ENCODE measurements around the gene HELT. TPM values are rescaled to one million over a fixed set of nuclear protein-coding genes. Genes with fewer than 3 reads are reported as not detected.
"Not testable (repeated sequence)": the region's sequence is repeated elsewhere in the genome, so short reads cannot be mapped to it uniquely, and the experiment has no call there.

The HELT gene, protein sequence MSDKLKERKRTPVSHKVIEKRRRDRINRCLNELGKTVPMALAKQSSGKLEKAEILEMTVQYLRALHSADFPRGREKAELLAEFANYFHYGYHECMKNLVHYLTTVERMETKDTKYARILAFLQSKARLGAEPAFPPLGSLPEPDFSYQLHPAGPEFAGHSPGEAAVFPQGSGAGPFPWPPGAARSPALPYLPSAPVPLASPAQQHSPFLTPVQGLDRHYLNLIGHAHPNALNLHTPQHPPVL
- polyA plus RNA-seq (ENCODE audit: insufficient read length), result not detected
- long read RNA-seq, donor 1, result 0 reads
- long read RNA-seq, donor 2, result 0 reads
- long read RNA-seq, donor 3, result 0 reads
- long read RNA-seq, donor 4, result 0 reads
- long read RNA-seq, donor 5, result 0 reads
- long read RNA-seq, donor 6, result 0 reads
- long read RNA-seq, donor 7, result 0 reads
- long read RNA-seq, donor 8, result 0 reads

DNA sequence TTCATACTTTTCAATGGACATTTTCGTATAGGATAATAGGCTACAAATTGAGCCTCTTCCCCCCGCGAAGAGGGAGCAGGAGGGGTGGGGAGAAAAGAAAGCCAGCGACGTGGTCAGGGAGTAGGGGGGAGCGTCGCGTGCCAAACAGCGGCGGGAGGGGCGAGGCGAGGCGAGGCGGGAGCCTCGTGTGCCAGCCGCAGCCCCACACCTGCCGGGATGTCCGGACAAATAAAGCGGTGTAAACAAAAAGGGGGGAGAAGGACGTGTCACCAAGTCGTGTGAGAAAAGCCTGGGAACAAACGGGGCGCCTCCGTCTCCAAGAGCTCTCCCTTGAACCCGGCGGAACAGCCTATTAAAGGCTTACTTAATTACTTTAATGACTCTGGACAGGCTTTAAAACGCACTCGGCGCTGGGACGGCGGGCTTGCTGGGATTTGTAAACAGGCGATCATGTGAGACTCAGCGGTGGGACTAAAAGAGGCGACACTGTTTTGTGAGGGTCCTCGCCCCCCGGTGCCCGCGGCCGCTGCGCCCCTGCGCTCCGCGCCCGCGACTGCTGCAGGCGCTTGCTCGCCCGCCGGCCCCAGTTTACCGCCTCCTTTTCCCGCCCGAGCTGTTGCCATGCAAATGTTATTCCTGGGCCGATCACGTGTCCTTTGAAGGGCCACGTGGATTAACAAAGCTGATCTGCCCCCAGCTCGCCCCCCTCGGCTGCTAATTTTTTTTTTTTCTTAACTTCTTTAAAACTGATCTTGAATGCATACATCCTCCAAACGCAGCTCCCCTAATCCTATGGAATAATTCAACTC is at the start of gene HELT:
HELT (plus strand) TSS at position 527 of the 809 bp plus-strand sequence. CDS start 439 bp downstream, outside the sequence.
- DNase-seq, result no peak

- no peak for DNase-seq
Measured at GRCh38 chr4:184968784-184969201, 49.5 kb upstream of the HELT start.

GRCh38 chr4:184969610-184970009 is 48.7 kb upstream of the HELT start:
- no peak for DNase-seq

- DNase-seq, result no peak
Measured at GRCh38 chr4:184972991-184973390, 45.3 kb upstream of the HELT start.

GRCh38 chr4:184976348-184976747 is 41.9 kb upstream of the HELT start:
- DNase-seq, result not testable (repeated sequence)

DNA sequence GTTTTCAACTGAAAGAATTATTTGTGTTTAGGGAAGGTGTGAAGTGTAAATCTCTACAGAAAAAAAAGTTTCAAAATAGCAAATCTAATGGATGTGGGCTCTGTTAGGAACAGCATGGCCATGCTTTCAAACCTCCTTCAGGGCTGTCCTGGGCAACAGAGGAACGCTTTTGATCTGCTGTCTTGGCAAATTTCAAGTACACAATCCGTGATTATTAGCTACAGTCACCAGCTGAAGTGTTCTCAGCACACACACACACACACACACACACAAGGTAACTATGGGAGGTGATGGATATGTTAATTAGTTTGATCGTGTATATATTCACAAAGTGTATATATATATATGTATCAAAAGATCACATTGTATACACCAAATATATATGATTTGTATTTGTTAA is 40.5 kb upstream of the HELT start:
- DNase-seq, result no peak

GRCh38 chr4:184978211-184978610 is 40.1 kb upstream of the HELT start:
- DNase-seq, result no peak

DNA sequence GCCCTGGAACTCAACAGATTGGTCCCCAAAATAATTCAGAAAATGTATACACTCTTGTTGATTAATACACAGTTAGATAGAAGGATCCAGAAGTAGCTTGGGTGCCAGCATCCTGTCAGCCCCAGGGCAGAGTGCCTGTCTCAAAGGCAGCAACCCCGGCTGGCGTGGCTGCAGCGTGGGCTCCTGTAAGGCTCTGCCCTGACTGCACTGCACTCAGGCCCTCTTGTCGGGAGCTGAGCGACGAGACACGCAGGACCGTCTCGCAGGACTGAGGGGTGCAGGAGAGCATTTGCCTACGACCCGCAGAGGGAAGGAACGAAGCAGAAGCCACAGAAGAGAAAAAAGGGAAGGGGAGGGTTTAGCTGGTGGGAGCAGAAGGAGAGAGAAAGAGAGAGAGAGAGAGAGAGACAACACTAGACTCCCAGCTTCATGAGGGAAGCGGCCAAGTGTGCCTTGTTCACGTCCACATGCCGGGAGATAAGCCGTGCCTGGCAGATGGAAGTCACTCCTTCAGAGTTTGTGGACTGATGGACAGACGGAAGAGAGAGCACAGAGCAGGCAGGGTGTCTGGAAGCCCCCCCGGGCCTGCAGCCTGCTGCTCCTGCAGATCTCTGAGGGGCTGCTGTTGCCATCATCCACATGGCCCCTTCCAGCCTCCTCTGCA is 38.7 kb upstream of the HELT start:
- DNase-seq, result no peak

DNA sequence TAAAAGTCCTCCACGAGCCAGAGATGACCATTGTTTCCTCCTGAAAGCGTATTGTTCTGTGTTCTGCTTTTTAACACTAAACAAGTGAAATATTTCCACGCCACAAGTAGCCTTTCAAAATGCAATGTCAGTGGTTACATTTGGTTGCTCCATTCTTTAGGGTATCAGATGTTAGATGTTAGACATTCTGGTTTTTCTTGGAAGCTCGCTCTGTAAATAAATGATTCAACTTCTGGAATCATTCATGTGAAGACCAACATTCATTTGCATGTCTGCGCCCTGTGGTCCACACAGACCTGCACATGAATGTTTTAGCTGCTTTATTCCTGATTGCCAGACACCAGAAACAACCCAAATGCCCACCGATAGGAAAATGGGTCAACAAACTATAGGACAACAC is 38.0 kb upstream of the HELT start:
- DNase-seq, result no peak

DNA sequence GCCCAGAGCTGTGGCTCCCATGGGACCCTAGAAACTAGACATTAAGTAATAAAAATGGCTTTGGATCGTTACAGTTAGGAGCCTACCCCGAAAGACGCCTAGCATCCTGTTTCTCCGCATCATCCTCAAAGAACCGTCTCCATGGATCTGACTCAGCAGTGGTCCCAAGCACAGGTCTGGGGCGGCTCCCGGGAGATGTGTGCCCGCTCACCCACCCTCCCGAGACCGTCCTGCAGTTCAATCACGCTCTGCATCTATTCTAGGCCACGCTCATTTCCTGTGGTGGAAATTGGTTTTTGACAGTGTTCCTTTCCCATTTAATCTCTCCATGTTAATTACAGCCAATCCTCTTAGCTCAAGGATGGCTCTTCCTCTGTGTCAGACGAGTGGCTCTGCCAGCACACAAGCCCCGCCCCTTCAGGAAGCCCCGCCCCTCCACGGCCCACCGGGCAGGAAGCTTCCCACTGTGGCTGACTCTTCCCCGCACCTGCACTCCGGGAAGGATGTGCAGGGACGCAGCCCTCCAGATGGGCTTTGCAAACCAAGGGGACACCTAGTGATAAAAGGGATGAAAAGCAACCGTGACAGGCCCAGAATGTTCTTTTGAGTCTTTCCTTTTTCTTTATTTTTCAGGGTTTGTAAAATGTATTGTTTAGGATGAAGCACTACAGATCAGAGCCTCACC is 34.5 kb upstream of the HELT start:
- DNase-seq, result peak; percentile 47

DNA sequence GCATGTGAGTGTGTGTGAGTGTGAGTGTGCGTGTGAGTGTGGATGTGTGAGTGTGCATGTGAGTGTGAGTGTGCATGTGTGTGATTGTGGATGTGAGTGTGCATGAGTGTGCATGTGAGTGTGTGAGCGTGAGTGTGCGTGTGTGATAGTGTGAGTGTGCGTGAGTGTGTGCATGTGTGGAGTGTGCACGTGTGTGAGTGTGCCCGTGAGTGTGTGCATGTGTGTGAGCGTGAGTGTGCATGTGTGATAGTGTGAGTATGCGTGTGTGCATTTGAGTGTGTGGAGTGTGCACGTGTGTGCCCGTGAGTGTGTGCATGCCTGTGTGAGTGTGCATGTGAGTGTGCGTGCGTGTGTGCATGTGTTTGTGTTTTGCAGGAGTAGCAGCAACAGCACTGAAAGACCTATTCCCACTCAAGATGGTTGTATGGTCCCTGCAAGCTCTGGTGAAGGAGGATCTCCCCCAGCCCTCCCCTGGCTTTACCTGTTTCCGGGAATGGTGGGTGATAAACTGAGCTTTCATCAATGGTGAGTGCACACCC is 30.7 kb upstream of the HELT start:
- DNase-seq, result no peak

DNA sequence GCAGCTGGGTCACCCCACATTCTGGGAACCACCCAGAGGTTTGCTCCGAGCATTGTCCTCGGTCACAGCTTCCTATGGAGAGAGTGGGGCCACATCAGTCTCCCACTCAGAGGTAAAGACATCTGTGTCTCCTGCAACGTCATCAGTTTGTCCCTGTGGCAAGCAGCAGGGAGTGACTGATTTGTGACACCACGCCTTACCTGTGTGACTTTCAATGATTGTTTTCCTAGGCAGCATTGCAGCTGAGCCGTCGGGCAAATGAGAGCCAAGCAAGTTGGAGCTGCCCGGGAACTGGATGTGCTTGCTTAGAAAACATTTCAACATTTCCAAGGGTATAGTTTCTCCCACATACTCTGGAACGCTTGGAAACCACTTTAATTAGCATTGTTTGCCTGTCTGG is 29.7 kb upstream of the HELT start:
- no peak for DNase-seq

DNA sequence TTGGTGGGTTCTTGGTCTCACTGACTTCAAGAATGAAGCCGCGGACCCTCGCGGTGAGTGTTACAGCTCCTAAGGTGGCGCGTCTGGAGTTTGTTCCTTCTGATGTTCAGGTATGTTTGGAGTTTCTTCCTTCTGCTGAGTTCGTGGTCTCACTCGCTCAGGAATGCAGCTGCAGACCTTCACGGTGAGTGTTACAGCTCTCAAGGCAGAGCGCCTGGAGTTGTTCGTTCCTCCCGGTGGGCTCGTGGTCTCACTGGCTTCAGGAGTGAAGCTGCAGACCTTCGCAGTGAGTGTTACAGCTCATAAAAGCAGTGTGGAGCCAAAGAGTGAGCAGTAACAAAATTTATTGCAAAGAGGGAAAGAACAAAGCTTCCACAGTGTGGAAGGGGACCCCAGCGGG is 29.0 kb upstream of the HELT start:
- not testable (repeated sequence) for DNase-seq

DNA sequence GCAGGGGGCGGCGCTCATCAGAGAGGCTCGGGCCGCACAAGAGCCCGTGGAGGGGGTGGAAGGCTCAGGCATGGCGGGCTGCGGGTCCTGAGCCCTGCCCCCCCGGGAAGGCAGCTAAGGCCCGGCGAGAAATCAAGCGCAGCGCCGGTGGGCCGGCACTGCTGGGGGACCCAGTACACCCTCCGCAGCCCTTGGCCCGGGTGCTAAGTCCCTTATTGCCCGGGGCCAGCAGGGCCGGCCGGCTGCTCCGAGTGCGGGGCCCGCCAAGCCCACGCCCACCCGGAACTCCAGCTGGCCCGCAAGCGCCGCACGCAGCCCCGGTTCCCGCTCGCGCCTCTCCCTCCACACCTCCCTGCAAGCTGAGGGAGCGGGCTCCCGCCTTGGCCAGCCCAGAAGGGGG is 28.2 kb upstream of the HELT start:
- not testable (repeated sequence) for DNase-seq

GRCh38 chr4:184991860-184992259 is 26.4 kb upstream of the HELT start:
- no peak for DNase-seq

DNA sequence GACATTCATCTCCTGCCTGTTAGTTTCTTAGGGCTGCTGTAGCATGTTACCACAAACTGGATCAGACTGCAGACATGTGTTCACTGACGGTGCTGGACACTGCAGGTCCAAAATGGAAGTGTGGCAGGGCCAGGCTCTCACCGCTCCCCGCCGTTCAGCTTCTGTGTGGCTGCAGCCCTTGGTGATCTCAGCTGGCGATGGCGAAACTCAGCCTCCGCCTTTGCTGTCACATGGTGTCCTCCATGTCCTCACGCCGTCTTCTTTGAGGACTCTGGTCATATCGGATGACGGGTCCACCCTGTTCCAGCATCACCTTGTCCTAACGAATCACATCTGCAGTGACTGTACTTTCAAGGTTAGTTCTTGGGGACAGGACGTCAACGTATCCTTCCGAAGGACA is 25.9 kb upstream of the HELT start:
- DNase-seq, result no peak

DNA sequence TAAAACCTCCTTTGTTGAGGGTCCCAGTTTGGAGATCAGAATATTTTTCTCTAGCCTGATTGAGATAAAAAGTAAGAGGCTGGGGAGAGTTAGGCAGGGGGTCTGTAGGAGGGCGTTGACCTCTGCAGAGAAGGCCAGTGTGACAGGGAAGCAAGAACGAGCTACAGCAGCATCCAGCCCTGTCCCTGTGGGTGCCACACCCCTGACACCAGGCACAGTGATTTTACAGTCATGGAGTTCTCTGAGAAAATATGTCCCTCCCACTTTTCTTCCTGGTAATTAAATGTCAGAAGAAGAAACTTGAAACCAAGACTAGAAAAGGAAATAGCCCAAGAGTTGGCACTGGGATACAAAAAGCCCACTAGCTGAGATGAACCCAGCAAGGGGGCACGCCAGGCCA is 25.0 kb upstream of the HELT start:
- DNase-seq, result no peak

DNA sequence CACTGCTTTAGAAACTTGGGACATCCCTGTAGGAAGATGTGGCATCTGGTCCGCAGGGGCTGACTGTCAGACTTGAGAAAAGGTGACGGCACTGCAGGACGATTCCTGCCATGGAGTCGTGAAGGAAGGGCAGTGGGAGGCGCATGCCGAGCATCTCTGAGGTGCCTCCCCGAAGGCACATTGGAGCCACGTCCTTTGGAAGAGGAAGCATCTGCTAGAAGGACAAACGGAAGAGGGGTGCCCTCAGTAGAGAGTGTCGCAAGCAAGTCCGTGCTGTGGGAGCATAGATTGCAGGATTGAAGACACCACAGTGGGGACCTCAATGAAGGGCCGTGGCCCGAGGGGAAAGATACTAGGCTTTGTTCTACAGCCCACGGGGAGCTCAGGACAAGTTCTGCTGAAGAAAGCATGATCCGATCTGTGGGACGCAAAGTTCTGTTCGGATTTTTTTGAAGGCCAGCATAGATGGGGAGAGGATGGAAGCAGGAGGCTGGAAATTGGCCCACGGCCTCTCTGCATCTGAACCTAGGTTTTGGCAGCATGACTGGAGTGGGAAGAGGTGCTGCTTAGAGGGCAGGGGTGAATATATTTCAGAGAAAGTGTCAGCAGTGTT is 24.2 kb upstream of the HELT start:
- DNase-seq, result no peak

DNA sequence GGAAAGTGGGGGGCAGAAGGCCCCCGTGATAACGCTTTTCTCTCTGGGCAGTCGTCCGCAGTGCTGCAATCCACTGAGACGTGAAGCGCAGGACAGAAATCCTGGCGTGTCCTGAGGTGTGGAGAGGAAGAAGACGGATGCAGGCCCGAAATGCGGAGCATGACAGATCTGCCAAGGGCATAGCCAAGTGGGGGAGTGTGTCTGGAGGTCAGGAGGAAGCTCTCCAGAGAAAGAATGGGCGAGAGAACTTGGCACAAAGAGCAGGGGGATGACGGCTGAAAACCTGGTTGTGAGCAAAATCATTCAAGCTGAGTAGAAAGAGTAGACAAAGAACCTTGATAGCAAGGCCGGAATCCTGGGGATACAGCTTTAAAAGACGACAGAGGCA is 23.7 kb upstream of the HELT start:
- DNase-seq, result no peak

DNA sequence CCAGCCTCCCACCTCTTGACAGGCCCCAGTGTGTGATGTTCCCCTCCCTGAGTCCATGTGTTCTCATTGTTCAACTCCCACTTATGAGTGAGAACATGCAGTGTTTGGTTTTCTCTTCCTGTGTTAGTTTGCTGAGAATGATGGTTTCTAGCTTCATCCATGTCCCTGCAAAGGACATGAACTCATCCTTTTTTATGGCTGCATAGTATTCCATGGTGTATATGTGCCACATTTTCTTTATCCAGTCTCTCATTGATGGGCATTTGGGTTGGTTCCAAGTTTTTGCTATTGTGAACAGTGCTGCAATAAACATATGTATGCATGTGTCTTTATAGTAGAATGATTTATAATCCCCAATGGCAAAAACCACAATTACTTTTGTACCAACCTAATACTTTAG is 20.6 kb upstream of the HELT start:
- not testable (repeated sequence) for DNase-seq

GRCh38 chr4:185002784-185003183 is 15.5 kb upstream of the HELT start:
- DNase-seq, result no peak

All from left kidney (tissue), 8 donors.